ENCODE data around the gene MAGED4B. TPM values are rescaled to one million over a fixed set of nuclear protein-coding genes. Genes with fewer than 3 reads are reported as not detected.
"Not testable (repeated sequence)": the region's sequence is repeated elsewhere in the genome, so short reads cannot be mapped to it uniquely, and the experiment has no call there.

The MAGED4B gene, protein sequence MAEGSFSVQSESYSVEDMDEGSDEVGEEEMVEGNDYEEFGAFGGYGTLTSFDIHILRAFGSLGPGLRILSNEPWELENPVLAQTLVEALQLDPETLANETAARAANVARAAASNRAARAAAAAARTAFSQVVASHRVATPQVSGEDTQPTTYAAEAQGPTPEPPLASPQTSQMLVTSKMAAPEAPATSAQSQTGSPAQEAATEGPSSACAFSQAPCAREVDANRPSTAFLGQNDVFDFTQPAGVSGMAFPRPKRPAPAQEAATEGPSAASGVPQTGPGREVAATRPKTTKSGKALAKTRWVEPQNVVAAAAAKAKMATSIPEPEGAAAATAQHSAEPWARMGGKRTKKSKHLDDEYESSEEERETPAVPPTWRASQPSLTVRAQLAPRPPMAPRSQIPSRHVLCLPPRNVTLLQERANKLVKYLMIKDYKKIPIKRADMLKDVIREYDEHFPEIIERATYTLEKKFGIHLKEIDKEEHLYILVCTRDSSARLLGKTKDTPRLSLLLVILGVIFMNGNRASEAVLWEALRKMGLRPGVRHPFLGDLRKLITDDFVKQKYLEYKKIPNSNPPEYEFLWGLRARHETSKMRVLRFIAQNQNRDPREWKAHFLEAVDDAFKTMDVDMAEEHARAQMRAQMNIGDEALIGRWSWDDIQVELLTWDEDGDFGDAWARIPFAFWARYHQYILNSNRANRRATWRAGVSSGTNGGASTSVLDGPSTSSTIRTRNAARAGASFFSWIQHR
- total RNA-seq (2014; rRNA removed; shearing (Covaris generic); ENCODE audit: low replicate concordance) = 3.3 and 12.8 TPM in 2 replicates

DNA sequence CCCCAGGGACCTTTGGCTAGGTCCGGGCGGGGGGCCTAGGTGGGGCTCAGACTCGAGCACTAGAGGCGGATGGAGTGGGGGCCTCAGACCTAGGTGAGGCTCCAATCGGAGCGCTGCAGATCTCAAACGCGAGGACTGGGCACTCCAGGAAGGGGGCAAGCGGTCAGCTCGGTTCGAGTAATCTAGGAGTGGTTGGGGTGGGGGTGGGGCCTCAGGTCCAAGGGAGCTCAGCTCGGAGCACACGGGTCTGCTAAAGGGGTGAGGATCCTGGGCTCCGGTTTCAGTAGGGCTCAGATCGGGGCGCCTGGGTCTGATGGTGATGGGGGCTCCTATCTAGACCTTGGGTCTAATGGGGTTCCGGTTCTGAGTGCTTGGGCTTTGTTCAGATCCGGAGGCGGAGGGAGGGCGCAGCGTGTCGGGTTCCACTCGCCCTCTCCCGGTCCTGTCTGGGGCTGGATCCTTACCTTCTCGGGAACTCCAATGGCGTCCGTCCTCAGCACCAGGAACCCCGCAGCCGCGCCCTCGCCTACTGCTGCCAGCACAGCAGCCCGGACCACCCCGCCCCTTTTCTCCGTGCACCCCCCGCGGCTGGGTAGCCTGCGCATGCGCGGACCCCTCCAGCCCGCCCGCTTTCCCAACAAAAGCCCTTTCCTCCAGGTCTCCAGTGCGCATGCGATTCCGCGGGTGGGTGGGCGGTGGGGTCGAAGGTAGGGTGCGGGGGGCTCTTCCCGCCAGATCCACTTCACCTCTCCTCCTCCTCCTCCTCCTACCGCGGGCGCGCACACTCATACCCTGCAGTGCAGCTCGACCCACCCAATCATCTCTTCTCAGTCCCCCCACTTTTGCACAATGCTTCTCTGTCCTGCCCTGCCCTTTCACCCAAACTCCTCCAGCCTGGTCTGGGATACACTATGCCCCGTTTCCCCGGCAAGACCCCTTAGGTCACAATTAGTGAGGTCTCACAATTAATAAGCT lies at the start of gene MAGED4B:
MAGED4B (minus strand) TSS at position 518 of the 975 bp plus-strand sequence. CDS start 1,011 bp downstream, outside the sequence.
- not testable (repeated sequence) for H3K4me3 ChIP-seq, DNase-seq, H3K36me3 ChIP-seq, H3K27me3 ChIP-seq, H3K9me3 ChIP-seq

DNA sequence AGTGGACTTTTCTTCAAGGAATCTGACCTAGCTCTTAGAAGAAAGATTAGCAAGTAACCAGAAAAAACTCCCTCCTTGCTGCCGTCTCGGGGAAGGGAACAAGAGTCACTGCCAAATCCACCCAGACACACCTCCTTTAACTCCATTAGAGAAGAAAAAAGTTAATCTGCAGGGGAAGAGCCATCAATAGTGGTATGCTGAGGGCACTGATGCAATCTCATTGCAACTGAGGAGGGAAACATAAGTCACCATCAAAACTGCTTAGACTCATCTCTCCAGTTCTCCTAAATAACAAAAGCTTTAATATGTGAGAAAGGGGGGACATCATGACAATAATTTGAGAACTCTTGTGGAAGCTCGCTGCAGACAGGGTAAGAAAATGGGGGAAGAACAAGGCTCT lies 49.3 kb upstream of the MAGED4B start:
- no peak for DNase-seq

GRCh38 chrX:52082578-52082977 lies 13.6 kb upstream of the MAGED4B start:
- Histone ChIP-seq H3K36me3 (no peaks in the 10 kb centered on the region), H3K27me3 (no peaks in the 10 kb centered on the region), H3K9me3 (no peaks in the 10 kb centered on the region), H3K4me3 (no peak overlapping the region)
- DNase-seq = no peak

More for the DNA sequence above, 49.3 kb upstream of the MAGED4B start:
- Histone ChIP-seq H3K27me3 (no peaks in the 10 kb centered on the region), H3K36me3 (no peaks in the 10 kb centered on the region), H3K9me3 (no peaks in the 10 kb centered on the region), H3K4me3 (no peak overlapping the region)

- Histone ChIP-seq H3K9me3 (no peaks in the 10 kb centered on the region), H3K27me3 (no peaks in the 10 kb centered on the region), H3K36me3 (no peaks in the 10 kb centered on the region), H3K4me3 (no peak overlapping the region)
- DNase-seq = no peak
Observed at GRCh38 chrX:52078131-52078530, 9.1 kb upstream of the MAGED4B start.

DNA sequence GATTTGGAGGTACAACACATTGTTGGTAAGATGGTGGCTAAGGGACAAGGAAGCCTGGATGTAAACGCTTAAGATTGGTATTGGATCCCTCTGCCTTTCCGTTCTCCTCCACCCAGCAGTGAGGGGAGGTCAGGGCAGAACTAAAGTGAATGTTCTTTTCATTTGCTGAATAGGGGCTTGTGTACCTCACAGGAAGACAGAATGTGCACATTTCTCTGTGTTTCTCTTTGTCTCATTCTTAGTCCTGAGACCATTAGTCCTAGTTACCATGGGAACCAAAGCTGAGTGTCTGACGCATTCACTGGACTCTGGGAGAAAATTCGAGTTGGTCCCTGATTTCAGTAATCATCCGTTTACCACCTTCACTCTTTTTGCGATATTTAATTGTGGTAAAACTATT lies 26.7 kb downstream of the MAGED4B start:
- H3K27me3 ChIP-seq, H3K4me3 ChIP-seq, H3K36me3 ChIP-seq, H3K9me3 ChIP-seq, DNase-seq: not testable (repeated sequence)

DNA sequence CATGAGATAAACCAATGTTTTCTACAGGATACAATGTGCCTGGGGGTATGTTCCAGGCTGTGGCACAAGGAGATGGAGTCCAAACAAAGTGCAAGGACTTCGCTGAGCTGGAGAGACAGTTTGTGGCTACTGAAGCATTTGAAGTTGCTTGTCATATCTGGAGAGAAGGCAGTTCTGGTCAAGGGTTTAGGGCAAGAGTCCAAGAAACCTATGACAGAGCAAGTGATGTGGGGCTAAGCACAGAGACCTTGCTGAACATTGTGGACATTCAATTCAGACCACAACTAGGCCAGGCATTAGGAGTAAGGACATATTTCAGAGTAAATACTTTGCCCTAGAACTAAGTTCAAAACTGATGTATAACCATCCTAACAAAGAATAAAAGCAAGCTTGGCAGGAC lies 34.8 kb downstream of the MAGED4B start:
- H3K27me3 ChIP-seq = no peaks in the 10 kb centered on the region
- no peaks in the 10 kb centered on the region for H3K36me3 ChIP-seq
- H3K9me3 ChIP-seq = no peaks in the 10 kb centered on the region
- H3K4me3 ChIP-seq = no peak overlapping the region
- no peak for DNase-seq

DNA sequence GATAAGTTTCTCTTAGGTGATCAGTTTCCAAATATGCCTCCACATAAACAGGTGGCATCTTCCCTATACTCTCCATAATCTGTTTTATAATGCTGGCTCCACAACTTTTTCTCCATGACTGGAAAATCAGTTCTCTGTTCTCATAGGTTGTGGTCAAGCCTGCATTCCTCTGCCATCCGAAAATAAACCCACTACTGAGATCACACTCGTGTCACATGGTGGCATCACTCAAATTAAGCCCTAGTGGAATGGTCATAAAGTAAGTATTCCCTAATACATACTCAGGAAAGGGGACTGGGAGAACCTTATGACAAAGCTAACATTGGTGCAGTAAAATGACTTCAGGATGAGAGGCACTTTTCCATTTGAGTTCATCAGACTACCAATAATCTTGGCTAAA lies 37.6 kb downstream of the MAGED4B start:
- DNase-seq = no peak
- no peaks in the 10 kb centered on the region for H3K36me3 ChIP-seq
- H3K27me3 ChIP-seq = no peaks in the 10 kb centered on the region
- H3K4me3 ChIP-seq = no peak overlapping the region
- no peaks in the 10 kb centered on the region for H3K9me3 ChIP-seq

DNA sequence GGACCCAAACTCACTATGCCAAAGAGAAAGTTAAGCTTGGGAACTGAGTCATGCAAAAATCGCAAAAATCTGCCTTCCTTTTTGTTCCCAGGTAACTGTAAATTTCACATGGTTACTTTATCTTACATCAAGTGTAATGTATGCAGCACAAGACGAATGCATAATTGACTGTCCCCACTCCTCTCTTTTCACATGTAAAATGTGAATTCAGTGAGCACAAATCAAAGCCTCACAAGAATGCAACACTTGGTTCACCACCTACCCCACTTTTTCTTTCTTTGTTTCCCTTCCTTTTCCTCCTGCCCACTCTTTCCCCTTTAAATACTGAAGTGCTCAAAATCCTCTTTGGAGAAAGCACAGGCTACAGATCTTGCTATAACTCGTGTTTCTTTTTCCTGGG lies 53.2 kb downstream of the MAGED4B start:
- no peak for DNase-seq
- no peaks in the 10 kb centered on the region for H3K27me3 ChIP-seq
- H3K9me3 ChIP-seq = no peaks in the 10 kb centered on the region
- H3K4me3 ChIP-seq = no peak overlapping the region
- H3K36me3 ChIP-seq = no peaks in the 10 kb centered on the region

Other genes starting within 250 kb of the MAGED4B start
- gene MAGED1, start 175.6 kb downstream of the MAGED4B start, total RNA-seq (2014; rRNA removed; shearing (Covaris generic); ENCODE audit: low replicate concordance) = 118 and 121 TPM in 2 replicates
- 0.36 and 16.8 TPM in 2 replicates for gene MAGED4, start 115.7 kb upstream of the MAGED4B start, total RNA-seq (2014; rRNA removed; shearing (Covaris generic); ENCODE audit: low replicate concordance)